Gastrocnemius medialis (tissue), 4 donors: ENCODE measurements around the gene GRK1.

ENCODE experiments used
- POLR2A ChIP-seq, 2 donors: fragments of 450-650 bp; IDR thresholded peaks; one replicate each; pipeline ENCODE4 v1.6.1; 2017; ENCODE audit warnings: antibody characterized with exemption in 2 of 2, mild to moderate bottlenecking in 2 of 2, moderate library complexity in 2 of 2
- TF ChIP-seq, protein P1 (sequence below), 5 experiments: fragments of 450-650 bp in 3 of 5; fragments of 200-600 bp in 2 of 5; sonication (generic) in 2 of 5; IDR thresholded peaks in 4 of 5; conservative IDR thresholded peaks in 1 of 5; 1 replicate in 4 of 5; 2 replicates in 1 of 5; pipeline ENCODE4 v1.5.1; 2016 to 2019; ENCODE audit warnings: antibody characterized with exemption in 5 of 5, mild to moderate bottlenecking in 3 of 5, moderate library complexity in 3 of 5

DNA sequence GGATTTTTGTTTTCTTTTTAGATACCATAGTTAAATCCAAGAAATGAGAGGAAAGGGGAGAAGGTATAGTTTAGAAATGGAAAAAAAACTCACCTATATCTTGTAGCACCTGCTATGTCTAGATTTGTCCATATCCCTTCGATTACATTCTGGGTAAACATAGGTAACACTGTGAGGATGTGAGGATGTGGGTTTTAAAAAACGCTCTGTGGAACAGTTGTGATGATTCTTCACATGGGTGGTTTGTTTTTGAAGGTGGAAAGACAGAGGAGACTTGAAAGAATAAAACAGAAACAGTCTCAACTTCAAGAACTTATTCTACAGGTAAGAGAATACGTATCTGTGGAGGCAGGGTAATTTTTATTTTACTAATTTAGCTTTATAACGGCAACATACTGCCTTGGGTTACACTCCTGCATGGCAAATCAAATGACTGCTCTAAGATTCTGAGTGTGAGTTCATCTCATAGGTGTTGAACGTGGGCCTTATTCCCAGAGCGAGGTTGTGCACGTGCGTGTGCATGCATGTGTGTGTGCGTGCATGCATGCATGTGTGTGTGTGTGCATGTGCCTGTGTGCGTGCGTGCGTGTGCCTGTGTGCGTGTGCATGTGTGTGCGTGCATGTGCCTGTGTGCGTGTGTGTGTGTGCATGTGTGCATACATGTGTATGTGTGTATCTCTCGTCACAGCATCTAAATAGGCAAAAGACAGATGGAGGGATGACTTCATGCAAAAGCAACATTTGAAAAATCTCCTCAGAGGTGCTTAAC, 32.6 kb upstream of the GRK1 start:
- TF ChIP-seq, protein P1, sequence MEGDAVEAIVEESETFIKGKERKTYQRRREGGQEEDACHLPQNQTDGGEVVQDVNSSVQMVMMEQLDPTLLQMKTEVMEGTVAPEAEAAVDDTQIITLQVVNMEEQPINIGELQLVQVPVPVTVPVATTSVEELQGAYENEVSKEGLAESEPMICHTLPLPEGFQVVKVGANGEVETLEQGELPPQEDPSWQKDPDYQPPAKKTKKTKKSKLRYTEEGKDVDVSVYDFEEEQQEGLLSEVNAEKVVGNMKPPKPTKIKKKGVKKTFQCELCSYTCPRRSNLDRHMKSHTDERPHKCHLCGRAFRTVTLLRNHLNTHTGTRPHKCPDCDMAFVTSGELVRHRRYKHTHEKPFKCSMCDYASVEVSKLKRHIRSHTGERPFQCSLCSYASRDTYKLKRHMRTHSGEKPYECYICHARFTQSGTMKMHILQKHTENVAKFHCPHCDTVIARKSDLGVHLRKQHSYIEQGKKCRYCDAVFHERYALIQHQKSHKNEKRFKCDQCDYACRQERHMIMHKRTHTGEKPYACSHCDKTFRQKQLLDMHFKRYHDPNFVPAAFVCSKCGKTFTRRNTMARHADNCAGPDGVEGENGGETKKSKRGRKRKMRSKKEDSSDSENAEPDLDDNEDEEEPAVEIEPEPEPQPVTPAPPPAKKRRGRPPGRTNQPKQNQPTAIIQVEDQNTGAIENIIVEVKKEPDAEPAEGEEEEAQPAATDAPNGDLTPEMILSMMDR (IDR thresholded peaks at IDR 0.05 in 4 of 5, conservative IDR thresholded peaks at IDR 0.05 in 1 of 5) = no peak
- no peak for TF ChIP-seq POLR2A (IDR thresholded peaks at IDR 0.05)
